Body of pancreas (tissue), 4 donors: ENCODE data around the gene GRIK4.

Experiments used
- POLR2A ChIP-seq, 3 donors: fragments of 450-650 bp; IDR thresholded peaks; one replicate each; pipeline ENCODE4 v1.6.1; 2016; ENCODE audit warnings: antibody characterized with exemption in 3 of 3, mild to moderate bottlenecking in 2 of 3
- TF ChIP-seq, protein P1 (sequence below), 7 experiments: fragments of 450-650 bp in 4 of 7; fragments of 200-600 bp in 3 of 7; sonication (generic) in 3 of 7; IDR thresholded peaks; one replicate each; pipeline ENCODE4 v1.5.1; 2016 to 2019; ENCODE audit warnings: antibody characterized with exemption in 7 of 7

DNA sequence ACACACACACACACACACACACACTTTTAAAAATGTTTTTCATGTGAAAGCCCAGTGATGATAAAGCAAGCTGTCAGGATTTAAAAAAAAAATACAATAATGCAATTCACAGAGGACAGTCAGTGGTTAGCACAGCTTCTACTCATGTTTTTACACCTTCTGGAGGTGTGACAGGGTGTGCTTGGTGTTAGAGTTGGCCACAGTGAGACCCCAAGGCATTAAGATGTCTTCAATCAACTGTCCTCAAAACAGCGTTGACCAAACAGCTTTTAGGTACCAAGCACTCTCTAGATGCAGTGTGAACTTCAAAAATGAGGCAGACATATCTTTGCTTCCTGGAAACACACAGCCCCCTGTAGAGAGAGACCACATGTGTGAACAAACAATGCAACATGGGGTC is 346.0 kb downstream of the GRIK4 start:
- TF ChIP-seq, protein P1, sequence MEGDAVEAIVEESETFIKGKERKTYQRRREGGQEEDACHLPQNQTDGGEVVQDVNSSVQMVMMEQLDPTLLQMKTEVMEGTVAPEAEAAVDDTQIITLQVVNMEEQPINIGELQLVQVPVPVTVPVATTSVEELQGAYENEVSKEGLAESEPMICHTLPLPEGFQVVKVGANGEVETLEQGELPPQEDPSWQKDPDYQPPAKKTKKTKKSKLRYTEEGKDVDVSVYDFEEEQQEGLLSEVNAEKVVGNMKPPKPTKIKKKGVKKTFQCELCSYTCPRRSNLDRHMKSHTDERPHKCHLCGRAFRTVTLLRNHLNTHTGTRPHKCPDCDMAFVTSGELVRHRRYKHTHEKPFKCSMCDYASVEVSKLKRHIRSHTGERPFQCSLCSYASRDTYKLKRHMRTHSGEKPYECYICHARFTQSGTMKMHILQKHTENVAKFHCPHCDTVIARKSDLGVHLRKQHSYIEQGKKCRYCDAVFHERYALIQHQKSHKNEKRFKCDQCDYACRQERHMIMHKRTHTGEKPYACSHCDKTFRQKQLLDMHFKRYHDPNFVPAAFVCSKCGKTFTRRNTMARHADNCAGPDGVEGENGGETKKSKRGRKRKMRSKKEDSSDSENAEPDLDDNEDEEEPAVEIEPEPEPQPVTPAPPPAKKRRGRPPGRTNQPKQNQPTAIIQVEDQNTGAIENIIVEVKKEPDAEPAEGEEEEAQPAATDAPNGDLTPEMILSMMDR (IDR thresholded peaks at IDR 0.05) = no peak
- no peak for TF ChIP-seq POLR2A (IDR thresholded peaks at IDR 0.05)
